Measurements from ENCODE around the gene SUPT7L.

Gene SUPT7L, protein sequence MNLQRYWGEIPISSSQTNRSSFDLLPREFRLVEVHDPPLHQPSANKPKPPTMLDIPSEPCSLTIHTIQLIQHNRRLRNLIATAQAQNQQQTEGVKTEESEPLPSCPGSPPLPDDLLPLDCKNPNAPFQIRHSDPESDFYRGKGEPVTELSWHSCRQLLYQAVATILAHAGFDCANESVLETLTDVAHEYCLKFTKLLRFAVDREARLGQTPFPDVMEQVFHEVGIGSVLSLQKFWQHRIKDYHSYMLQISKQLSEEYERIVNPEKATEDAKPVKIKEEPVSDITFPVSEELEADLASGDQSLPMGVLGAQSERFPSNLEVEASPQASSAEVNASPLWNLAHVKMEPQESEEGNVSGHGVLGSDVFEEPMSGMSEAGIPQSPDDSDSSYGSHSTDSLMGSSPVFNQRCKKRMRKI

DNA sequence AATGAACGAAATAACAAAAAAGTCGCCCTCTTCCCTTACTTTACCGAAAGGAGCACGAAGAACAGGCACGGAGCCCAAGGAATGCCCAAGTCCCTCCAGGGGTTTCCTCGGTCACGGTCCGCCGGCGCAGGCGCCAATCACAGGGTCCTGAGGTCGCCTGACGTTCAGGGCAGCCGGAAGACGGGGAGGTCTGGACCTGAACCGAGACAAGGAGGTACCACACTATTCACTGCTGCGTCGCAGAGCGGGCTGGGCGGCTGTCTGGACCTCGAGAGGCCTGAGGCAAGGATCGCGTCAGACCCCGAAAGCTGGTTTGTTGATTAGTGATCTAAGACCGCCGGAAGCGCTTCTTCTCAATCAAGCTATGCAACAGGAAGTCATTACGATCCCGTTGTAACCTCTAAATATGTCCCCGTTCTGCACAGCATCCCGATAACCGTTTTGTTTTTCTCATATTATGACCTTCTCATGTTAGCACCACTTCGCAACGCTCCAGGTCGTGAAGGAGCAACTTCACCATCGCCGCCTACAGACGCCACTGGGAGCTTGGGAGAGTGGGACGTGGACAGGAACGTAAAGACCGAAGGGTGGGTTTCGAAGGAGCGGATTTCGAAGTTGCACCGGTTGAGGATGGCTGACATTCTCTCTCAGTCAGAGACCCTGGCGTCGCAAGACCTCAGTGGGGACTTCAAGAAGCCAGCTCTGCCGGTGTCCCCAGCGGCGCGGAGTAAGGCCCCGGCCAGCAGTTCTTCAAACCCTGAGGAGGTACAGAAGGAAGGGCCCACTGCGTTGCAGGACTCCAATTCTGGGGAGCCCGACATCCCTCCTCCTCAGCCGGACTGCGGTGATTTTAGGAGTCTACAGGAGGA, at the start of gene SUPT7L, which contains the start of gene SLC4A1AP:
SUPT7L (minus strand) TSS at position 330 of the 869 bp plus-strand sequence. CDS start 1,422 bp downstream, outside the sequence.
SLC4A1AP (plus strand) TSS at position 605 of the 869 bp plus-strand sequence; CDS start at position 631, 26 bp downstream.
- peak; percentile 99 for DNase-seq

DNA sequence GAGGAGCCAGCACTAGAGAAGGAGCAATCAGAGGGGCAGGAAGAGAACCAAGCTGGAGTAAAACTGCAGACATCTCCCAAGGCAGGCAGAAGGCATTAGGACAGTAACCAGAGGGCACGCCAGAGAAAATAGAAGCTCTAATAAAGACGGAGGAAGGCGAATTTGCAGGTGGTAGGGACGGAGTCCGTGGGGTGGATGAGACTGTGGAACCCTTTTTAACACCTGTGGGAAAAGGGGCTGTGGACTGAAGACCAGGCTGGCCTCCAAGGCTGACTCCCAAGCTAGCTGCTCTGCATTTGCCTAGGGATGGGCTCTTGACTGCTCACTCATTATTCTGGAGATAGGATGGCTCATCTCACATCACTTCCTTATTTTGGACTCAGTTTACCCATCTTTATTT, 49.8 kb upstream of the SUPT7L start:
- DNase-seq, result no peak

DNA sequence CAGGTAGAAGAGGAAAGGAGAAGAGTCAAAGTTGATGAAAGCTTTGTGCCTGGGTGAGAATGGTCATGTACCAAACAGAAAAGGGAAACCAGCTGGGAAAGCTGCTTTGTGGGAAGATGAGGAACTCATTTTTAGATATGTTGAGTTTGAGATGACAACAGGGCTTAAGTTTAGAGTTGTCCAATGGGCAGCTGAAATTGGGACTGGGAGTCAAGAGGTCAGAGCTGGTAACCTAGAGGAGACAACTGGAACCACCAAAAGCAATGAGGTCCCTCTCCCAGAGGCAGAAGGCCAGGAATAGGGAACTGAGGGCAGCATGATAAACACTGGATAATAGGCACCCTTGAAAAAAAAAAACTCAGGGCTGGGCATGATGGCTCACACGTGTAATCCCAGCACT, 49.1 kb upstream of the SUPT7L start:
- no peak for DNase-seq

DNA sequence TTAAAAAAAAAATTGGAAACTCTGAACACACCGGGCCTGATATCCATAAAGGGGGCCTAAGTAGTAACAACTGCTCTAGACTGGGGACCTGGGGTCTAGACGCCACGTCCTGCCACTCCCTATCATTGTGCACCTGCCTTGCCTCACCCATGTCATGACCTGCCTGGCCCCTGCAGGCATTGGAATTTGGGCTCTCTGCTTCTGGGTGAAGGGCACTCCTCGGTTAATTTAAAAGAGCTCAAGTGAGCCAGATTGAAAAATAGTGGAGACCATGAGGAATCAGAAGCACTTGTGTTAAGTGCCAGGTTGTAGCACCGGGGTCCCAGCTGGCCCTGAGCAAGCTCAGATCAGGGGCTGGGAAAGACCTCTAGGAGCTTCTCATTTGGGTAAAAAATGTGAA, 48.4 kb upstream of the SUPT7L start:
- DNase-seq, result no peak

DNA sequence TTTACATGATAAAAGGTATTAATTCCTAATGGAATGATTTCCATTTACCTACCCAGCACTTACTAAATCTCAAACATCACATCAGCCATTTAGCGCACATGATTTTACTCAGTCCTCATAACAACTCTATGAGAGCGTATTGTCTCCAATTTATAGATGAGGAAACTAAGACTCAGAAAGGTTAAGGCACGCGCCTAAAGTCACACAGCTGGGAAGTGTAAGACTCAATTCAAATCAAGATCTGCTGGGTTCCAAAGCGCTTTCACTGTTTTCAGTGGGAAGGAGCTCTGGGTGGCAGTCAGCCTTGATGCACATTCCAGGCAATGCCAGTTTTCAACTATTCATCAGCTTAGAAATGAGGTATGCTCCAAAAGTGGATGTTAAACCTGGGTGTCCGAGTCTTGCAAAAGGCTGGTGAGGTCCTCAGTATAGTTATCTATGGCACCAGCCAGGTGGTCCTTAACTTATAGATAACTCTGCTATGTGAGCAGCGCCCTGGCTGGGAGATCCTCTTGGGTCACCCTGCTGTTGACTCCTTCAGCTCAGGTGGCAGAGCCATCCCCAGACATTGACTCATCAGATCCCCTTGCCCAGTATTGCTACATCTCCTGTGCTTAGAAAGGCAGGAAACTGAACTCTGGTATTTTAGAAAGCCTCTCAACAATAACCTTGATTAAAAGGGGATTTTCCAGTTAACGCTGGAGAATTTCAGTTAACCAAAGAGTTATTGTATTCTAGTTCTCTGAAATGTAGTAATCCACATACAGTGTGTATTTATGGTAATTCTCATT, 47.4 kb upstream of the SUPT7L start:
- DNase-seq, result no peak

DNA sequence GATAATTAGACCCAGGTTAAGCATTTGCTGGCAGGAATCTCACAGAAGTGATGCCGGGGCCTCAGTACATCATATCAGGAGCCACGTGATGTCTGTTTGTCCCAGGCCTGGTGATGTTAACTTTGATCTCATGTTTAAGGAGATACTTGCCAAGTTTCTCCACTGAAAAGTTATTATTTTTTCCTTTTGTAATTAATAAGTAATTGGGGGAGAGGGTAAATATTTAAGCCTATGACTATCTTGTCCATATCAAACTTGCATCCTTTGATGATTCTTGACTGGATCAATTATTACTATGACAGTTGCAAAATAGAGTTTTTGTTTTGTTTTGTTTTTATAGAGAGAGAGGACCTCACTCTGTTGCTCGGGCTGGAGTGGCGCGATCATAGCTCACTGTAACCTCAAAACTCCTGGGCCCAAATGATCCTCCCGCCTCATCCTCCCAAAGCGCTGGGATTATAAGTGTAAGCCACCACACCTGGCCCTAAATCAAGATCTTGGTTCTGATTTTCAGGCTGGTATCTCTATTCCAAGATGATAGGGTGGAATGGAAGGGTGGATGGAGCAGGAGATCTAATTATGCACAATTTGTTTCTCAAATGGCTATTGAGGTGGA, 46.7 kb upstream of the SUPT7L start:
- no peak for DNase-seq

DNA sequence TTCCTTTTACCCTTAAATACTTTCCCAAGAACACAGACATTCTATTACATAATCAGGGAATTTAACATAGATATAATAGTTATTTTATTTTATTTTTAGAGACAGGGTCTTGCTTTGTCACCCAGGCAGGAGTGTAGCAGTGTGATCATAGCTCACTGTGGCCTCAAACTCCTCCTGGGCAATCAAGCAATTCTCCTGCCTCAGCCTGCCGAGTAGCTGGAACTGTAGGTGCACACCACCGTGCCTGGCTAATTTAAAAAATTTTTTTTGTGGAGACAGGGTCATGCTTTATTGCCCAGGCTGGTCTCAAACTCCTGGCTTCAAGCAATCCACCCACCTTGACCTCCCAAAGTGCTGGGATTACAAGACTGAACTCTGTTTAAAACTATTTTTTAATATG, 45.9 kb upstream of the SUPT7L start:
- DNase-seq, result no peak

DNA sequence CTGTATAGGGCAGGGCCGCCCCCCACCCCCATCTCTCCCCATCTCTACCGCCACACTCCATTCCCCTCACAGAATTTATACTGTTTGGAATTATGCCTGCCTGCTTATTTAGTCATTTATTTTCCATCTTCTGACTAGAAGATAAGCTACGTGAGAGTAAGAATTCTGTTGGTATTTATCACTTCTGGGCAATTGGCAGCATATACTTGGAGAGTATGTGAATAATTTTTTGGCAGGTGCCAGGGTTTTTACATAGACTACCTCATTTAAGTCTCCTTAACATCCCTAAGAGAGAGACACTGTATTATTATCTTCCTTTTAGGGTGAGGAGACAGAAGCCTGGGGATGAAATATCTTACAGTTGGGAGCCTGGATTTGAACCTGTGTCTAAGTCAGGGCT, 45.3 kb upstream of the SUPT7L start:
- no peak for DNase-seq

DNA sequence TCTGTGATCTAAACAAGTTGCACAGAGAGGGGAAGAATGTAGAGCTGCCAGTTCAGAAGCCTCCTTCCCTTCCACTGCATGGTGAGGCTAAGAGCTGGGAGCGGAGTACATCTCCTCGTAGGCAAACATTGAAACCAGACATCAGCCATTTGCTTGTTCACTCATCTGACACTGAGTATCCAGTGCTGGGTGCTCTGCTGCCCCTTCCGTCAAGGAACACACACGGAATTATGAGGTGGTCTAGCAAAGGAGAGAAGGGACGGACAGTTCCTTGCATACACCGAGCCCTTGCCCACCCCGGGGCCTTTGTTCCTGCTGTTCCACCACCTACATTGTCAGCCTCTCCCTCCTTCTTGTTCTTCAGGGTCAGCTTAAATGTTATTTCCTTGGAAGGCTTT, 44.8 kb upstream of the SUPT7L start:
- DNase-seq, result no peak

DNA sequence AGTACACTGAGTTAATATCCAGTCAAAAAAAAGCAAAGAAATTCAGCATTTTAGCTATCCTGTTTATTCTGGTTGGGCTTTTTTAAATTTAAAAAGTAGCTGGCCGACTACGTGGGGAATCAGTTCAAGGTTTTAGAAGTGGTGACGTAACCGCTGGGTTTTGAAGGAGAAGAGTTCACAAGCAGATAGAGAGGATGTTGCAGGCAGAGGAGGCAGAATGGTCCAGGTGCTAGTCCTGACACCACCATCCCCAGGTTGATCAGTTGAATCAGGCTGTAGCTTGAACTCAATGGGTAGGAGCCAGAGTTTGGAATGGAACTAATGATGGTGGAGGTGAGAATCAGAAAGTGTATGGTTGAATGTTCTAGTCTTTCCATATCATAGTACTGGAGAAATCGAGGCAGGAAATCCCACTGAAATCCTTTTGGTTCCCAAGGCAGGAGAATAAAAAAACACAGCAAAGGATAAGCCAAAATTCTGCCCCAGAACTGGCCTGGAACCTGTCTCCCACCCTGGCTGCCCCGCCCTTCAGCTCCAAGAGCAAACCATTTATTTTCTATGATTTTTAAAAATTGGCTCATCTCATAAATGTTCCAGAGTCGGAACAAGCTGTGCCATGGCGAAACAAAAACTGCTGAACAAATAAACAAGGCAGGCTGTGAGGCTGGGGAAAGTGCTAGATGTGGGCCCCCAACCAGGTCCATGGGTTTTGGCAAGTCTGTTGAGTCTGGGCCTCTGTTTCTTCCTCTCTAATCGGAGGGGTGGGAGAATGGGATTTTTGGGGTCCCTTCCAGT, 44.2 kb upstream of the SUPT7L start:
- no peak for DNase-seq

DNA sequence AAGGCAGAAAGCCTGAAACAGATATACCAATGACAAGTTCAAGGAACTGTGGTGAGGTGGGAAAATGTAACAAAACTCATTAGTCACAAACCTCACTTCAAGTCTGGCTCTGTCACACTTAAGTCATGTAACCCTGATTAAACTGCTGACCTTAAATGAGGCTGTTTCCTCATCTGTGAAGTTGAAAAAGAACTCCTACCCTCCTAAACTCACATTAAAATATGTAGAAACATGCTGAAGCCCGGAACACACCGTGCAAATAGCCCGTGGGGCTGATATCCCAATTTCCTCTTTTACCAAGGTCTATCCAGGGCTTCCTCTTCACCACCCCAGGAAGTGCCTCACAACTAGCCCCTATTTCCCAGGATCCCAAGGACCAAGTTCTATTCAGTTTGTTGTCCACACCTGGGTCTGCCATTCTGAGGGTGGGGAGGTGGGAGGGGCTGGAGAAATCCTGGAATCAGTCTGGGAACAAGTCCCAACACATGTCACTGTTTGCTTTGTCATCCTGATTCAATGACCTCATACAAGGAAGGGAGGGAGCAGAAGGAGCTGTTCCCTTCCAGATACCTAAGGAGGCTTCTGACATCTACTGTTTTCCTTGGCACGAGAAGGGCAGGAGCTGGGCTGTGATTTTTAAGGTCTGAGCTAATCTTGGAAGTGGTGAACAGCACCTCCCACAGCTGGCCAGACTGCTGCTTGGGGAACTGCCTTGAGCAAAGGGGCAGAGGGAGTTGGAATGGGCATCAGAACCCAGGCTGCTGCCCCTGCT, 42.6 kb upstream of the SUPT7L start:
- no peak for DNase-seq

DNA sequence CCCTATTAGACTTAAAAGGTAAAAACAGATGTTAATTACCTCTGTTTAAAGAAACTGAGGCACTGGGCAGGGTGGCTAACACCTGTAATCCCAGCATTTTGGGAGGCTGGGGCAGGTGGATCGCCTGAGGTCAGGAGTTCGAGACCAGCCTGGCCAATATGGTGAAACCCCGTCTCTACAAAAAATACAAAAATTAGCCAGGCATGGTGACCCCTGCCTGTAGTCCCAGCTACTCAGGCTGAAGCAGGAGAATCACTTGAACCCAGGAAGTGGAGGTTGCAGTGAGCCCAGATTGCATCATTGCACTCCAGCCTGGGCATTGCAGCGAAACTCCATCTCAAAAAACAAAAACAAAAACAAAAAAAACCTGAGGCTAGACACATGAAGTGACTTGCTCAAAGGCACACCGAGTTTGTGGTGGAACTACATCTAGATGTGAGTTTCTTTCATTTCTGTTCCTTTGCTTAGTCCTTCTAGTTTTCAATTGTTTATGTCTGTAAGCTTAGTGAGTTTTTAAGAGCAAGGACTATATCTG, 41.0 kb upstream of the SUPT7L start:
- DNase-seq, result no peak

DNA sequence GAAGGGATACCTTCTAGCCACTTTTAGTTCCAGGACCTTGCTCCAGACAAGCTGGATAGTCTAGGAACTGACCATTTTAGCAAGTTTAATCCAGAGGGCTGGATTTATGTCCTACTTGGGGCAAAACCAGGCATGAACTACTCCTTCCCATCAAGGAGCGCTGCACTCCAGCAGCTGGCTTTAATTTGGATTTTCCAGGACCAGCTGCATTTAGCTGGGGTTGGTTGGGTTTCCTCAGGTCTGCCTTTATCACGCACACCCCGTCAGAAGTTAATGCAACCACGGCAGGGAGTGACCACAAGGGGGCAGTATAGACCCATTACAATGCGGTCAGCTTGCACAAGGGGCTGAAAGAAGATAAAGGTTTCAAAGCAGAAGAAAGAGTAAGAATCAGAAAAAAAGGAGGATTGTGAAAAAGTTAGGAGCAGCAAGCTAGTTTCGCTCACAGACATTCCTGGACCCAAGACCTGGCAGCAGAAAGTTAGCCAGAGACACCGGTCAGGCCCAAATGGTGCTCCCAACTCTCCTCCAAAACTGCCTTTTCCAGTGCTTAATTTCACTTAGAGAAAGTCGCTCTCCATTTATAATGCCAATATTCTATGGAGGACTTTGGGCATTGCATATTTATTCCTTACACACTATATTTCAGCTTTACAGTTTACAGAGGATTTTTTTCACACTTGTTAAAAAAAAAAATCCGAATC, 40.4 kb upstream of the SUPT7L start:
- peak; percentile 84 for DNase-seq

DNA sequence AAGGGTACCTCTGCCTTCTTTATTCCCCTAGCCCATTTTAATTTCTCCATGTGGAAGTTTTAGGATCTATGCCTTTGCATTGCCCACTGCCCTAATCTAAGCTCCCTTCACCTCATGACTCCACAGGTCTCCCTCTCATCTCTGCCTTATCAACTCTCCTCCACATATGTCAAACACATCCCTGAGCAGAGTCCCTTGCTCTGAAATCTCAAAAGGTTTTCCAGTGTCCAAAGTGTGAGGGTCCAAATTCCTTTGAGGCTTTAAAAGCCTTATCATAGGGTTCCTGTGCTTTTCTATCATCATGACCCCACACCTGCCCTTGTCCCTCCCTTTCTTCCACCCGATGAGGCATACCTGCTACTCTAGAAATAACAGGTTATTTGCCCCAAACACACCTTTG, 38.9 kb upstream of the SUPT7L start:
- no peak for DNase-seq

DNA sequence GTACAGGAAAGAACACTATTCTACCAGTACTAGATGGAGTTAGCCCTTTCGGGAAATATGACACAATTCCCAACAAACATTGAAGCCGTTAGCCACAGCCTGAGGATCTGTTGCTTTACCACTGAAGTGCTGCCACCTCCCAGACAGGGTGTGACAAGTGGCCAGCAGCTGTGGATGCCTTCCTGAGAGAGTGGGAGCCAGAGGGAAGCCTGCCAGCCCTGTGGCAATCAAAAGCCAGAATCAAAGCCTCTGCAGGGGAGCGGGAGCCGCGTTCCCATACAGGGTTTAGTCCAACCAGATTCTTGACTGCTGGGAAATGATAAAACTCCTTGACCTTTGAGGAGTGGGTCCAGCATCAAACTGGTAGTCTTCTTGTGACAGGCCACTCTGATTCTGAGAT, 38.3 kb upstream of the SUPT7L start:
- DNase-seq, result no peak

DNA sequence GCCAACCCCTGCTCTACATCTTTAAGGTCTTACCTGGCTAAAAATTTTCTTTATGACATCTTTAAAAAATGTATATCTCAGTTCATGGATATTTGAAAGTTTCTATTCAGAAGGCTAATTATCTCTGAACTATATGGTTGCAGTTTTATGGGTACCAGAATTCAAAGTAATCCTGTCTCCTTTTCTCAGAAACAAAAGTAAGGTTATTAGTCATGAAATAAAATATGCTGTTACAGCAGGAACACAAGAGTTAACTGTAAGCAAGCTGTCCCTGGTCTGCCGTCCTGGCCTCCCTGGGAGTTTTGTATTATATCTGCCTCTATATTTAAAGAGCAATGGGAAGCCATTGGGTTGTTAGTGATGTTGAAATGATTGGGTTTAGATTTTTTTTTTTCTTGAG, 34.2 kb upstream of the SUPT7L start:
- DNase-seq, result no peak

DNA sequence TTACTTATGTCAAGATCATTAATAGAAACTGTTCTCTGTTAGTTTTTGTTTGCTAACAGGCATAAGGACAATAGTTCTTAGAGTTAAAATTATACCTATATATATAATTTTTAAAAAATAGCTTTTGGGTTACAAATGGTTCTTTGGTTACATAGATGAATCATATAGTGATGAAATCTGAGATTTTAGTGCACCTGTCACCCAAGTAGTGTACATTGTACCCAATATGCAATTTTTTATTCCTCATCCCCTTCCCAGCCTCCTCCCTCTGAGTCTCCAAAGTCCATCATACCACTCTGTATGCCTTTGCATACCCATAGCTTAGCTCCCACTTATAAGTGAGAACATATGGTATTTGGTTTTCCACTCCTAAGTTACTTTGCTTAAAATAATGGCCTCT, 26.6 kb upstream of the SUPT7L start:
- DNase-seq, result no peak

DNA sequence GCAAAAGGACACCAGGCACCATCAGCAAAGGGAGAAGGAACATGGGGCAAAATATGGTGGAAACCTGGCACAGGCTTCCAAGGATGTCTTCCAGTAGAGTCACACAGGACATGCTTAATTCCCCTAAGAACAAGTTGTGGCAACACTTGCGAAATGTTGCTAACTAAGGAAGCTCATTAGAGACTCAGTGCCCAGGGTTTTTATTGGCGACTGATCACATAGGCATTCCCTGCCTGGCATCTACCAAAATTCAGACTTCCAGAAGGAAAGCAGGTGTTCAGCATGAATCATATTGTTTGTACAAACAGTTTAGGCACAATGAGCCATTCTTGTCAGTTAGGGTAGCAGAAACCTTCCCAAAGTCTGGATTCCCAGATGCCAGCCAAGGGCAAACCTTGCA, 26.0 kb upstream of the SUPT7L start:
- DNase-seq, result no peak

DNA sequence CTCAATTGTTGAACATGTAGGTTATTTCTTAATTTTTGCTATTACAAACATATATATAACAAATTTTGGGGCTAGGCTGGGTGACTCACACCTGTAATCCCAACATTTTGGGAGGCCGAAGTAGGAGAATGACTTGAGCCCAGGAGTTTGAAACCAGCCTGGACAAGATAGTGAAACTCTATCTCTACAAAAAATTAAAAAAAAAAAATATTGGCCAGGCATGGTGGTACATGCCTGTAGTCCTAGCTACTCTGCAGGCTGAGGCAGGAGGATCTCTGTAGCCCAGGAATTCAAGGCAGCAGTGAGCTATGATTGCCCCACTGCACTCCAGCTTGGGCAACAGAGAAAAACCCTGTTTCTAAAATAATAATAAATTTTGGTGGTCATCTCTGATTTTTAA, 23.8 kb upstream of the SUPT7L start:
- DNase-seq, result no peak

DNA sequence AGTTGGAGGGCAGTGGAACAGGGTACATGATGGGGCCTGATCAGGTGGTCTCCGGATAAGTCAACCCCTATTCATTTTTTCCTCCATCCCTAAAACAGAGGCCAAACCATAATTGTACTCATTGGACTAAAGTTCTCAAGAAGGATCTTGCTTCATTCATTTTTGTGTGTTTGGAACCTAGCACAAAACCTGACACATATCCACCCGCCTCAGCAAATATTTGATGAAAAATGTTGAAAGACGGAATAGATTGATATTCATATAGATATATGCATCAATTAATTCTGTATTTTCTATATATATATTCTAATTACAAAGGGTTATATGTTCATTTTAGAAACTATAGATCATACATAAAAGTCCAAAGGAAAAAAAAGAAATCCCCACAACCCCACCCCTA, 22.2 kb upstream of the SUPT7L start:
- no peak for DNase-seq

Measured in retina (tissue), 1 donor.